Measurements from ENCODE around the gene TSSC4.

Gene TSSC4

GRCh38 chr11:2433106-2433925, 32.8 kb downstream of the TSSC4 start:
- DNase-seq (ENCODE audit: low spot score) = no peak

- no peak for DNase-seq (ENCODE audit: low spot score)
Measured at GRCh38 chr11:2434008-2434407, 33.5 kb downstream of the TSSC4 start.

GRCh38 chr11:2434506-2435255, 34.1 kb downstream of the TSSC4 start:
- no peak for DNase-seq (ENCODE audit: low spot score)

- DNase-seq (ENCODE audit: low spot score) = no peak
Measured at GRCh38 chr11:2435288-2436012, 34.9 kb downstream of the TSSC4 start.

GRCh38 chr11:2436013-2436520, 35.5 kb downstream of the TSSC4 start:
- no peak for DNase-seq (ENCODE audit: low spot score)

GRCh38 chr11:2436521-2437031, 36.0 kb downstream of the TSSC4 start:
- no peak for DNase-seq (ENCODE audit: low spot score)

GRCh38 chr11:2437516-2437915, 37.0 kb downstream of the TSSC4 start:
- no peak for DNase-seq (ENCODE audit: low spot score)

GRCh38 chr11:2439820-2440219, 39.3 kb downstream of the TSSC4 start:
- DNase-seq (ENCODE audit: low spot score) = no peak

GRCh38 chr11:2440646-2441045, 40.1 kb downstream of the TSSC4 start:
- DNase-seq (ENCODE audit: low spot score) = no peak

GRCh38 chr11:2441171-2441570, 40.6 kb downstream of the TSSC4 start:
- DNase-seq (ENCODE audit: low spot score) = no peak

GRCh38 chr11:2442589-2442988, 42.0 kb downstream of the TSSC4 start:
- DNase-seq (ENCODE audit: low spot score) = no peak

- no peak for DNase-seq (ENCODE audit: low spot score)
Measured at GRCh38 chr11:2443406-2443805, 42.9 kb downstream of the TSSC4 start.

- DNase-seq (ENCODE audit: low spot score) = peak; percentile 22
Measured at GRCh38 chr11:2443881-2444820, 43.6 kb downstream of the TSSC4 start, which contains the start of gene TRPM5. Gene TRPM5, minus strand, starts transcription at chr11:2444514. Its CDS starts 21,478 bp downstream, at chr11:2423036.

- peak; percentile 25 for DNase-seq (ENCODE audit: low spot score)
Measured at GRCh38 chr11:2444821-2445745, 44.5 kb downstream of the TSSC4 start, which contains the start of gene KCNQ1. Gene KCNQ1, plus strand, starts transcription at chr11:2445008. Its CDS starts 91 bp downstream, at chr11:2445099.

GRCh38 chr11:2445746-2446551, 45.4 kb downstream of the TSSC4 start:
- DNase-seq (ENCODE audit: low spot score) = no peak

GRCh38 chr11:2446590-2447252, 46.2 kb downstream of the TSSC4 start:
- no peak for DNase-seq (ENCODE audit: low spot score)

- no peak for DNase-seq (ENCODE audit: low spot score)
Measured at GRCh38 chr11:2447253-2447950, 46.9 kb downstream of the TSSC4 start.

Data from activated CD4-positive, alpha-beta T cell treated with anti-CD3 and anti-CD28 coated beads, Interleukin-2, Interleukin-4, amounts not matched to agents 100 ng/mL and 50 ng/mL, durations not matched to agents 16 hours and 8 hours (primary cell).